GM08714 (cell line): ENCODE data around the gene CENPK.
"Not testable (repeated sequence)": the region's sequence is repeated elsewhere in the genome, so short reads cannot be mapped to it uniquely, and the experiment has no call there.

Experiments
- H3K4me3 ChIP-seq: fragments of 200-500 bp; sonication (Bioruptor generic); 2 replicates; pipeline ENCODE4 v1.5.1; 2014; ENCODE audit warnings: mild to moderate bottlenecking, low read length, inconsistent platforms
- ZNF274 ChIP-seq: IDR thresholded peaks from 2 replicates; pipeline ENCODE4 v1.6.1; 2012; ENCODE audit warnings: mild to moderate bottlenecking, low read depth, low read length

The CENPK gene

DNA sequence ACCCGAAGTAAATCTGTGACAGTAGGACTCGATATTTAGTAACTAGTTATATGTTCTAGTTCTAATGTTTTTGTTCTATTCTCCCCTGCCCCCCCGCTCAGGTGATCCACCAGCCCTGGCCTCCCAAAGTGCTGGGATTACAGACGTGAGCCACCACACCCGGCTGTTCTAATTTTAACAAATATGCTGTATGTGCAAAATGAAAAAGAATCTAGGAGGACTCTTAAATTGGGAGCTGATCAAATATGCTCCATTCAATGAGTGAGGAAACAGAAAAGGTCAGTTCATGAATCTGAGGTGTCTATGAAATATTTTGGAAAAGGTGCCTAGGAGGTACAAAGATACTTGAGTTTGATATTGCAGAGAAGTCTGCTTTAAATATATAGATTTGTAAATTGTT is 16.8 kb downstream of the CENPK start:
- H3K4me3 ChIP-seq = no peak overlapping the region
- TF ChIP-seq ZNF274 = no peak

GRCh38 chr5:65544473-65544872 is 18.5 kb downstream of the CENPK start:
- no peak overlapping the region for H3K4me3 ChIP-seq
- TF ChIP-seq ZNF274 = no peak

DNA sequence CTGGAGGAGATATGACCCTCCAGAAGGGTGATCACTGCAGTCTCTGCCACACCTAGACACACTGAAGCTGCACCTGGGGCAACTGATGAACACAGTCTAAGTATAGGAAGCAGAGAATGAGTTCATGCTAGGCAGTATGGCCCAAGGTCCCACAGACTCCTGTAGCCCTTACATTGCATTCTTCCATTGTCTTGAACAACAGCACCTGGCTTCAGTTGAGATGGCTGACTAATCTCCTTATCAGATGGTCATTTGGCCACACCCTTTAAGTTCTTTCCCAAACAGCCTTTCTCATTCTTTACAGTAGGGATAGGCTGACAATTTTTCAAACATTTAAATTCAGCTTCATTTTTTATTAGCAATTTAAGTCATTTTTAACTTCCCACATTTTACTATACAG is 23.1 kb downstream of the CENPK start:
- TF ChIP-seq ZNF274 = no peak
- H3K4me3 ChIP-seq = no peak overlapping the region

- TF ChIP-seq ZNF274 = no peak
- H3K4me3 ChIP-seq = no peak overlapping the region
These were observed 27.4 kb downstream of the CENPK start for GRCh38 chr5:65535529-65535987.

GRCh38 chr5:65530904-65531303 is 32.1 kb downstream of the CENPK start:
- H3K4me3 ChIP-seq = no peak overlapping the region
- no peak for TF ChIP-seq ZNF274

- H3K4me3 ChIP-seq = no peak overlapping the region
- TF ChIP-seq ZNF274 = no peak
These were observed 37.2 kb downstream of the CENPK start for GRCh38 chr5:65525726-65526125.

- TF ChIP-seq ZNF274 = no peak
- H3K4me3 ChIP-seq = no peak overlapping the region
These were observed 50.6 kb downstream of the CENPK start for GRCh38 chr5:65512170-65512937.

- no peak for TF ChIP-seq ZNF274
- no peak overlapping the region for H3K4me3 ChIP-seq
These were observed 54.0 kb downstream of the CENPK start for GRCh38 chr5:65508978-65509377.

GRCh38 chr5:65506961-65507360 is 56.0 kb downstream of the CENPK start:
- H3K4me3 ChIP-seq = no peak overlapping the region
- TF ChIP-seq ZNF274 = no peak

GRCh38 chr5:65489119-65489518 is 73.8 kb downstream of the CENPK start:
- TF ChIP-seq ZNF274 = no peak
- H3K4me3 ChIP-seq = no peak overlapping the region

GRCh38 chr5:65488038-65488687 is 74.8 kb downstream of the CENPK start:
- H3K4me3 ChIP-seq = not testable (repeated sequence)

DNA sequence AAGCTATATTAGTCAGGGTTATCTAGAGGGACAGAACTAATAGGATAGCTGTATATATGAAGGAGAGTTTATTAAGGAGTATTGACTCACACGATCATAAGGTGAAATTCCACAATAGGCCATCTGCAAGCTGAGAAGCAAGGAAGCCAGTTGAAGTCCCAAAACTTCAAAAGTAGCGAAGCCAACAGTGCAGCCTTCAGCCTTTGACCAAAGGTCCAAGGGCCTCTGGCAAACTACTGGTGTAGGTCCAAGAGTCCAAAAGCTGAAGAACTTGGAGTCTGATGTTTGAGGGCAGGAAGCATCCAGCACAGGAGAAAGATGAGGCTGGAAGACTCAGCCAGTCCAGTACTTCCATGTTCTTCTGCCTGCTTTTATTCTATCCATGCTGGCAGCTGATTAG is 76.2 kb downstream of the CENPK start:
- H3K4me3 ChIP-seq = not testable (repeated sequence)

- no peak for TF ChIP-seq ZNF274
These were observed 77.6 kb downstream of the CENPK start for GRCh38 chr5:65485405-65485804.

GRCh38 chr5:65483546-65484346 is 79.2 kb downstream of the CENPK start:
- no peak for TF ChIP-seq ZNF274
- H3K4me3 ChIP-seq = peak overlapping the region; percentile 86; the same call in 1 of the 2 replicates

More at GRCh38 chr5:65485405-65485804, 77.6 kb downstream of the CENPK start:
- H3K4me3 ChIP-seq = no peak overlapping the region
